GM21737 (cell line): ENCODE measurements around the gene RELA.
A peak's percentile ranks its signal among the peaks of the same experiment; 100 is the strongest.

Experiments used
- ATAC-seq: cut with Tn5 transposase; IDR thresholded peaks from one replicate; pipeline ENCODE4 v1.9.1; 2021; ENCODE audit warnings: mild to moderate bottlenecking, moderate library complexity; ENCODE audit not compliant: unreplicated experiment

Gene RELA

GRCh38 chr11:65634440-65634839, 28.3 kb downstream of the RELA start:
- ATAC-seq: no peak

GRCh38 chr11:65634109-65634436, 28.6 kb downstream of the RELA start:
- no peak for ATAC-seq

DNA sequence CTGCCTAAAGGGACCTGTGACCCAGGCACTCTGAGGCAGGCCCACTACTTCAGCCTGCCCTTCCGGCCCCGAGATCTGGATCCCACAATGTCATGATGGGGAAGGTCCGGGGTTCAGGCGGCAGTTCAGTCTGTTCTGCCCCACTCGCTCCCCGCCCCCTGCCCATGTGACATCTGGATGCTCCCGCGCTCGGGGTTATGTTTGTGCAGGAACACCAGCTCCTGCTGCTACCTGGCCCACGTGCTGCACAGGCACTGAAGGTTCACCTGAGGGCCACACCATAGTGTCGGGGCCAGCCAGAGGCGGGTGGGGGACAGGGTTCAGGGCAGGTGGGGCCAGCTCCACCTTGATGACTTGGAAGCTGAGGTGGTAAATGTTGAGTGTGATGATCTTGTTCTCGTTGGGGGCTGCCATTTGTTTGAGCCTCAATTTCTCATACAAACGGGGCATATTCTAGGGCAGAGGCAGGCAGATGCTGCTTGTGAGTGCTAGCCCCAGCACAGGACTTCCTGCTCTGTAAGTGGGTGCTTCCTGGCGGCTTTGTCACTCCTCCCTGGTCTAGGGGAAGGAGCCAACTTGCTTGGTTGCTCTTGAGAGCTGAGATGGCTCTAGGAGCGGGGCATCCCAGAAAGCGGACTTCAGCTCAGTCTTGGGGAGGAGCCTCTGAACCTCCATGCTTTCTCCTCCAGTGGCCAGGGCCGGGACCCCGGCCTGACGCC, 29.2 kb downstream of the RELA start:
- ATAC-seq: no peak

DNA sequence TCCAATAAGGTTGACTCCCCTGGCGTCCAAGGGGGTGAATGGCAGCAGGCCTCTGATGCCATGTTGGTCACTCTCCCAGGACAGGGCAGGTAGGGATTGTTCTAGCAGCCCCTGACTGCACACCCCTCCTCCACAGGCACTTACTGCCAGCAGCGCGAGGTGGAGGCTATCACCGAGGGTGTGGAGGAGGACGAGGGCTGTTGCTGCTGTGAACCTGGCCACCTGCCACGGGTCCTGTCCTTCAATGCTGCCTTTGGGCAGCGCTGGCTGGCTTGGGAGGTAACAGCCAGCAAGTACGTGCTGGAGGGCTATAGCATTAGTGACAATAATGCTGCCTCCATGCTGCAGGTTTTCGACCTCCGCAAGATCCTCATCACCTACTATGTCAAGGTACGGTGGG, 32.5 kb downstream of the RELA start:
- ATAC-seq: no peak

- no peak for ATAC-seq
Measured at GRCh38 chr11:65629579-65629978, 33.1 kb downstream of the RELA start.

DNA sequence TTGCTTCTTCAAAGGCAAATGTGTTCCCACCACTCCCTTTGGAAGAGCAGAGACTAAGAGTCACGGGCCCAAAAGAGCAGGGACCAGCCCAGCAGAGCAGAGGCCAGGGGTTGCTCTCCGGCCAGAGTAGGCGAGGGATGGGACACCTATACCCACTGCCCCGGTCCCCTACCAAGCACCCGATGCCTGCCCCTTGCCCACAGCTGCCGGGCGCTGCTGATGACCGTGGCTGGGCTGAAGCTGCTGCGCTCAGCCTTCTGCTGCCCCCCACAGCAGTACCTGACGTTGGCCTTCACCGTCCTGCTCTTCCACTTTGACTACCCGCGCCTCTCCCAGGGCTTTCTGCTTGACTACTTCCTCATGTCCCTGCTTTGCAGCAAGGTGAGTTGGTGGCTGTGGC, 35.5 kb downstream of the RELA start:
- ATAC-seq: no peak

- ATAC-seq: no peak
Measured at GRCh38 chr11:65625628-65626342, 36.9 kb downstream of the RELA start.

DNA sequence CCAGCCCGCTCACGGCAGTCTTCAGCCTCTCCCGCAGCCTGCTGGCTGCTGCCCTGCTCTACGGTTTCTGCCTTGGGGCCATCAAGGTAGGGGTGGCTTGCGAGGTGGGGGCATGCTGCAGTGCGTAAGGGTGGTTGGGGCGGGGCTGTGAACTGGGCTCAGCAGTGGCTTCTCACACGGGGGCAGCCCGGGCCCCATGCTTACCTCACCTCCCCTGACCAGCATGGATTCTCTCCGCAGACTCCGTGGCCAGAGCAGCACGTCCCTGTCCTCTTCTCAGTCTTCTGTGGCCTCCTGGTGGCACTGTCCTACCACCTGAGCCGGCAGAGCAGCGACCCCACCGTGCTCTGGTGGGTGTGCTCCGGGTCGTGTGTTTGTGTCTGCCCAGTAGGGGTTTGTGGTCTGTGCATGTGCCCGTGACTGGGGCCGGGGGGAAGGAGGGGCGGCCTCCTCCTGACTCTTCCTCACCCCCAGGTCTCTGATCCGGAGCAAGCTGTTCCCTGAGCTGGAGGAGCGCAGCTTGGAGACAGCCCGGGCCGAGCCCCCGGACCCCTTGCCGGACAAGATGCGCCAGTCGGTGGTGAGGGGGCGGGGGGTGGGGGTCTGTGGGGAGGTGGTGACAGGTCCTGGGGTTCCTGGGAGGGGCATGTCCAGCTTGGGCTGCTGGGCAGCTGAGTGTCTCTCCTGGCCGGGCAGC, 37.6 kb downstream of the RELA start:
- no peak for ATAC-seq

DNA sequence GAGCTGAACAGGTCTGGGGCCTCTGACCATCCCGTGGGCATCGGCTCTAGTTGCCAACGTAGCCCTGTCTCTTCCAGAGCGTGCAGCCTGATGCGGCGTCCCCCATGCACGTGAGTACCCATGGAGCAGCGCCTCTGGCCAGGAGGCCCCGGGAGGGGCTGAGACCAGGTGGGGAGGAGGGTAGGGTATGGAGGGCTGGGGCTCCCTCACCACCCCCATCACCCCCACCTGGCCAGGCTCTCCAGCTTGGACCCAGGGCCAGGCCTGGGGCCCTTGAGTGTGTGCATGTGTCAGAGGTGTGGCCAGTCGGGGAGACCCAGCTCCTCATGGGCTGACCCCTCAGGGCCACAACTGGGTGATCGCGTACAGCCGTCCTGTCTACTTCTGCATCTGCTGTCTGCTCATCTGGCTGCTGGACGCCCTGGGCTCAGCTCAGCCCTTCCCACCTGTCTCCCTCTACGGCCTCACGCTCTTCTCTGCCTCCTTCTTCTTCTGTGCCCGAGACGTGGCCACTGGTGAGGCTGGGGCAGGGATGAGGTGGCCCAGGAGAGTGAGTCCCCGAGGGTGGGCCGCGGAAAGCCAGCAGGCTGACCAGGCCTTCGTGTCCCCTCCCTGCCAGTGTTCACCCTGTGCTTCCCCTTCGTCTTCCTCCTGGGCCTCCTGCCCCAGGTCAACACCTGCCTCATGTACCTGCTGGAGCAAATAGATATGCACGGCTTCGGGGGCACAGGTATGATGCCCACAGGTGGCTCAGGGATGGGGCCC, 38.7 kb downstream of the RELA start:
- ATAC-seq: no peak

DNA sequence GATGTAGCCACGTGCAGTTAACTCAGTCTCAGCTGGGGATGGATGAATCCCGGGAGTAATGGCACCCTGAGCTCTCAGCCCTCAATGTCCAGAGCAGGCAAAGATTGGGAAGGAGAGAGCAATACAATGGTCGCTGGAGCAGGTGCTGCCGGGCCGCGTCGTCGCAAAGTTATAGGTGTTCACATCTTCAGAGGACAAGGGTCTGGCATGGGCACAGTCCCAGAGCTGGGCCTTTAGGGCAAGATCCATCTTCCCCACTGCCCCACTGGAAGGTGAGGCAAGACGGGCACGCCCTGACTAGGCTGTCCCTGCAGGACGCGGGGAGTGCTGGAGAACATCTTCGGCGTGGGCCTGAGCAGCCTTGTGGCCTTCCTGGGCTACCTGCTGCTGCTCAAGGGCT, 39.5 kb downstream of the RELA start:
- ATAC-seq: no peak

- no peak for ATAC-seq
Measured at GRCh38 chr11:65622011-65622410, 40.7 kb downstream of the RELA start.

DNA sequence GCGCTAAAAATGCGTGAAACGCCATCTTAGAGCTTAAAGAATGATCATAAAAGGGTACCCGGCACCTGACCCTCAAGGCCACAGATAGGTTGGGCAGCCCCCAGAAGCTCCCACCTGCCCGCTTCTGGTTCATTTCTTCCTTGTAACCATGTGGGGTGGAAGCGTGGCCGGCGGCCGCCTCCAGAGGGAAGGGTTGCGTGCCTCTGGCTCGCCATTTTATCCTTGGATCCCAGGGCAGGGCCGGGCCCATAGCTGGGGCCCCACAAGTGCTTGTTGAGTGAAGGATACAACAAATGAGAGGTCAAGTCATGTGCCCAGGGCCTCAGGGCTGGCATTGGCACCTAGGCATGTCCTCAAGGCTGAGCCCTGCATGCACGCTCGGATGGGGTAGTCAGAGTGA, 41.3 kb downstream of the RELA start:
- ATAC-seq: no peak

- no peak for ATAC-seq
Measured at GRCh38 chr11:65620666-65621065, 42.0 kb downstream of the RELA start.

DNA sequence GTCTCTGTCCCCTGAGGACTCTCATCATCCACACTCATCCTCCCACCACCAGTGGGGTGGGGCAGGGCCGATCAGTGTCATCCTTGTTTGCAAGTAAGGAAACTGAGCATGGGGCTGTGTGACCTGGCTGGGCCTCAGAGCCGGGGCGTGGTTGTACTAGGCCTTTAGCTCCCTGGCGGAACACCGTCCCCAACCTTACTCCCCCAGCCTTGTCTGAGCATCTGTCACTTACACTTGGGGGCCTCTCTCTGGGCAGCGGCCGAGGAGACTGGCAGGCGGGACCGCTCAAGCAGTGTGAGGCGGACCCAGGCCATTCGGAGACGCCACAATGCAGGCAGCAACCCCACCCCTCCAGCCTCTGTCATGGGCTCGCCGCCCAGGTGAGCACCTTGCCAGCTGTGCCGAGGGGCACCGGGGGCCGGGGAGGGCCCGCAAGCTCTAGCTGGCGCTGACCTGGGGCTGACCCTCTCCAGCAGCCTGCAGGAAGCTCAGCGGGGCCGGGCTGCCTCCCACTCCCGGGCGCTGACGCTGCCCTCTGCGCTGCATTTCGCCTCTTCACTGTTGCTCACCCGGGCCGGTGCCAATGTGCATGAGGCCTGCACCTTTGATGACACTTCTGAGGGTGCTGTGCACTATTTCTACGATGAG, 43.3 kb downstream of the RELA start:
- ATAC-seq: no peak

DNA sequence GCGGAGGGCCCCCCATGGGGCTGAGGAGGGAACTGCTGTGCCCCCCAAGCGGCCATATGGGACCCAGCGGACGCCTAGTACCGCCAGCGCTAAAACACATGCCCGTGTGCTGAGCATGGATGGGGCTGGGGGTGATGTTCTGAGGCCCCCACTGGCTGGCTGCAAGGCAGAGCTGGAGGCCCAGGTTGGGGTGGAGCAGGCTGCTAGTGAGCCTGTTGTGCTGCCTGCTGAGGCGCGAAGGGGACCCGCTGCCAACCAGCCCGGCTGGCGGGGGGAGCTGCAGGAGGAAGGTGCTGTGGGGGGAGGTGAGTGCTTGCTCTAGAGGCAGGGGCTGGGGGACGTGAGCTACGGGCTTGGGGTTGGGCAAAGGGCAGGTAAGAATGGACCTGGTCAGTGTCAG, 44.0 kb downstream of the RELA start:
- ATAC-seq: no peak

- no peak for ATAC-seq
Measured at GRCh38 chr11:65617990-65618751, 44.5 kb downstream of the RELA start.

GRCh38 chr11:65617136-65617850, 45.4 kb downstream of the RELA start:
- ATAC-seq: no peak

- no peak for ATAC-seq
Measured at GRCh38 chr11:65616575-65617001, 46.1 kb downstream of the RELA start.

DNA sequence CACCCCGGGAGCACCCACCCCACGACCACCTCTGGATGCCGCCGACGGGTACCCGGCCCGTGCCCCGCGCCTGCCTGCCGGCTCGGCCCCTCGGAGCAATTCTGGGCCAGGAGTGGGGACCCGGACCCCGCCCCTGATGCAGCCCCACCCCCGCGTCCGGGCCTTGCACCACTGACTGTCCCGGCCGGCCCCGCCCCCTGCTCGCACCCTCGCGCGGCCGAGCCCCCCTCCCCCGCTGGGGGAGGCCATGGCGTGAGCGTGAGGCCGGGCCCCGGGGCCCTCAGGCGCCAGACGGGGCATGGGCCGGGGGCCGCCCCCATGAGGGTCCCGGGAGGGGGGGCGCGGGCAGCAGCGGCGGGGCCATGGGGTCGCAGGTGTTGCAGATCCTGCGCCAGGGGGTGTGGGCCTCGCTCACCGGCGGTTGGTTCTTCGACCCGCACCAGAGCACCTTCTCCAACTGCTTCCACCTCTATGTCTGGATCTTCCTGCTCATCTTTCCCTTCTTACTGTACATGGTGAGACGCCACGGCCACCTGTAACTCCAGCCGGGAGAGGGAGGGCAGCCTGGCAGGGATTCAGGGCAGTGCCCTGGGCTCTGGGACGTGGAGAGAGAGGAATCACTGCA, 46.7 kb downstream of the RELA start:
- peak; percentile 5 for ATAC-seq
